ENCODE measurements around the gene RSKR. TPM values are rescaled to one million over a fixed set of nuclear protein-coding genes. Genes with fewer than 3 reads are reported as not detected.
"Not testable (repeated sequence)": the region's sequence is repeated elsewhere in the genome, so short reads cannot be mapped to it uniquely, and the experiment has no call there.

RSKR gene, protein sequence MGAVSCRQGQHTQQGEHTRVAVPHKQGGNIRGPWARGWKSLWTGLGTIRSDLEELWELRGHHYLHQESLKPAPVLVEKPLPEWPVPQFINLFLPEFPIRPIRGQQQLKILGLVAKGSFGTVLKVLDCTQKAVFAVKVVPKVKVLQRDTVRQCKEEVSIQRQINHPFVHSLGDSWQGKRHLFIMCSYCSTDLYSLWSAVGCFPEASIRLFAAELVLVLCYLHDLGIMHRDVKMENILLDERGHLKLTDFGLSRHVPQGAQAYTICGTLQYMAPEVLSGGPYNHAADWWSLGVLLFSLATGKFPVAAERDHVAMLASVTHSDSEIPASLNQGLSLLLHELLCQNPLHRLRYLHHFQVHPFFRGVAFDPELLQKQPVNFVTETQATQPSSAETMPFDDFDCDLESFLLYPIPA
- total RNA-seq, result 10 to 100 TPM; 25.5 to 36.3 TPM

DNA sequence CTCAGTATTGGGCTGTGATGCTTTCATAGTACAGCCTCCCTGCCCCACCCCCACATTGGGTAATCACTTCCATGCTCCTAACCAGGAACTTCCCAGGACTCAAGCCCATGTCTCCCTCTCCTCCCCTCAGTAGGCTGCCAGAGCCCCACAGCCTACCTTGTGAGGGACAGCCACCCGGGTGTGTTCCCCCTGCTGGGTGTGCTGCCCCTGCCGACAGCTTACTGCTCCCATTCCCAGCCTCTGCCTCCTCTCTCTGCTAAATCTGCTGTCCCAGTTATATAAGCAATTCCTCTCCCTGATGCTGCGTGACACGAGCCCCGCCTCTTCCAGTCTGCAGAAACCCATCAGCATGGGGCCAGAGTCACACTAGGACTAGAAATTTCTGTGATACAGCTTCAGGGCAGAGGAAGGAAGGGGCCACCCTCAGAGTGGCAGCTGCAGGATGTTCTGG lies at the start of gene RSKR:
RSKR (minus strand) TSS at position 255 of the 451 bp plus-strand sequence; CDS start at position 231, 24 bp downstream.
- ATAC-seq (replicated peaks), result no peak
- Mint-ChIP-seq H3K4me3 (no peak within 1 kb of the TSS), H3K27ac (peak within 1 kb of the TSS; percentile 43), H3K27me3 (no peaks in the 10 kb centered on the region), H3K4me1 (no peaks in the 10 kb centered on the region), H3K36me3 (ENCODE audit: low read depth) (peaks cover 98% of the 10 kb centered on the region), H3K9me3 (no peaks in the 10 kb centered on the region)

DNA sequence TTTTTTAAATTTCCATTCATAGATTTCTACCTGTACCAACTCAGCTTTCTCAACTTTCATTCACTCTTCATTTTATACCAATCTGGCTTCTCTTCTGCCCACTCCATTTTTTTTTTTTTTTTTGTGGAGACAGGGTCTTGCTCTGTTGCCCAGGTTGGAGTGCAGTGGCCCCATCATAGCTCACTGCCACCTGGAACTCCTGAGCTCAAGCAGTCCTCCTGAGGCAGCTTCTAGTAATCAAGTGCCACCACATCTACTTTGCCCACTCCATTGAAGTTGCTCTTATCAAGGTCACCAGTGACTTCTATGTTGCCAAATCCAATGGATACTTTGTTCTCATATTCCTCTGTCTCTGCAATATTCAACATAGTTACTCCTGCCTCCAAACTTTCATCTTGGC lies 49.7 kb upstream of the RSKR start:
- Mint-ChIP-seq H3K27ac (peak overlapping the region; percentile 98), H3K4me1 (peaks cover 52% of the 10 kb centered on the region), H3K27me3 (no peaks in the 10 kb centered on the region), H3K9me3 (no peaks in the 10 kb centered on the region), H3K36me3 (ENCODE audit: low read depth) (peaks cover 80% of the 10 kb centered on the region), H3K4me3 (peak overlapping the region; percentile 94)
- ATAC-seq (replicated peaks), result no peak

DNA sequence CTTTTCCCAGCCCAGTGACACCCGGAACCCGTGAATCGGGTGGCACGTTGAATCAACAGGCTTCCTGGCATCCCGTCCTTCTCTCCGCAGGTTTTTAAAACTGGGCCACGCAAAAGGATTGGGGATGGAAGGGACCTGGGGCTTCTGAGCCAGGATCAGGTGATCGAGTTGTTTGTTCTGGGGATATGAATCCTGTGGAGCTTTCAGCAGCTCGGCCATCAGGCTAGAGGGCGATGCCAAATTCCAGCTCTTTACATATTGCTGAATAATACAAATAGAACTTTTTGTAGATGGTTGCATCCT lies 48.5 kb upstream of the RSKR start:
- no peaks in the 10 kb centered on the region for H3K9me3 Mint-ChIP-seq
- H3K4me3 Mint-ChIP-seq, result peak overlapping the region; percentile 94
- H3K36me3 Mint-ChIP-seq (ENCODE audit: low read depth), result peaks cover 79% of the 10 kb centered on the region
- no peak for ATAC-seq (replicated peaks)
- H3K4me1 Mint-ChIP-seq, result peaks cover 47% of the 10 kb centered on the region
- H3K27me3 Mint-ChIP-seq, result no peaks in the 10 kb centered on the region
- peak overlapping the region; percentile 98 for H3K27ac Mint-ChIP-seq

DNA sequence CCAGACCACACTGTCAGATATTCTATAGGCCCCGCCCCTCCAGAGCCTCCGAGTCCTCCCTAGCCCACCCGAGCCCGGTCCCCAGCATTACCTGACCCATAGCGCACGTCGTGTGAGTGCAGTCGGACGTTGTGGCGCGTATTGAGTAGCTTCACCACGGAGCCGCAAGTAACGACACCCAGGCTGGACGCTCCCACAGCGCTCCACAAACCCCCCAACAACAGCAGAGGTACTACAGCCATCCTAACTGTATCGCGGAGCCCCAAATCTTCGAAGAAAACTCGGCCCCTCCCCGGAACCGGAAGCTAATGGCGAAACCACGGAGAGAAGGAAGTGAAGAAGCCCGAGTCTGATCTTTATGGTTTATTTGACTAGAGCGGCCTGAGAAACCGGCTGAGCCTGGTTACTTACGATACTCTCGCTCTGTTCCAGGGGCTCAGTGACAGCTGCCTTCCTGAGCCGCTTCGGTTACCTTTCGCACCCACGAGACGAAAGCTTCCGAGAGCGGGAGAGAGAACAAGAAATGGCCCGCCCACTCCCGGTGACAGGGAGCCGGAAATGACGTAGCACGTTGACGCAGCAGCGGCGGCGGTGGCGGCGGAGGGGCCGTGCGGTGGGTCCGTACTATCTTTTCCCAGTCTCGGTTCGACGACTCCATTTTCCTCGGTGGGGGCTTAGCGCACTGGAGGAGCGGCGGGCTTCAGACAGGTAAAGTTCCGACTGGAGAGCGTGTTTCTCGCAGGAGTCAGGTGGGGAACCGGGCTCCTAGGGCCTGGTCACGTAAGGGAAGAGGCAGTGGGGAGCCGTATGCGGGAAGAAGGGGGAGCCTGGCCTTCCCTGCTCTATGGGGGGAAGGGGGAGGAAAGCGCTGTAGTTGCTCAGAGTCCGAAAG lies 47.9 kb upstream of the RSKR start, which contains the start of the genes SDF2 and SUPT6H:
SDF2 (minus strand) TSS at position 272 of the 892 bp plus-strand sequence; CDS start at position 242, 30 bp downstream.
SUPT6H (plus strand) TSS at position 571 of the 892 bp plus-strand sequence. CDS start 11,197 bp downstream, outside the sequence.
- no peaks in the 10 kb centered on the region for H3K27me3 Mint-ChIP-seq
- peaks cover 46% of the 10 kb centered on the region for H3K4me1 Mint-ChIP-seq
- peak; percentile 92 for ATAC-seq (replicated peaks)
- peak within 1 kb of the TSS; percentile 94 for H3K4me3 Mint-ChIP-seq
- no peaks in the 10 kb centered on the region for H3K9me3 Mint-ChIP-seq
- peak within 1 kb of the TSS; percentile 98 for H3K27ac Mint-ChIP-seq
- H3K36me3 Mint-ChIP-seq (ENCODE audit: low read depth), result peaks cover 77% of the 10 kb centered on the region

DNA sequence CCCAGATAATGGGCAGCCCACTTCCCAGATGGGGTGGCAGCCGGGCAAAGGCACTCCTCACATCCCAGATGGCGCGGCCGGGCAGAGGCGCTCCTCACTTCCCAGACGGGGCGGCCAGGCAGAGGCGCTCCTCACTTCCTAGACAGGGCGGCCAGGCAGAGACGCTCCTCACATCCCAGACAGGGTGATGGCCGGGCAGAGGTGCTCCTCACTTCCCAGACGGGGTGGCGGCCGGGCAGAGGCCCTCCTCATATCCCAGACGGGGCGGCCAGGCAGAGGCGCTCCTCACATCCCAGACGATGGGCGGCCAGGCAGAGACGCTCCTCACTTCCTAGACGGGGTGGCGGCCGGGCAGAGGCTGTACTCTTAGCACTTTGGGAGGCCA lies 45.5 kb upstream of the RSKR start:
- not testable (repeated sequence) for H3K27me3 Mint-ChIP-seq; ATAC-seq (replicated peaks); H3K9me3 Mint-ChIP-seq; H3K27ac Mint-ChIP-seq
- peak overlapping the region; percentile 94 for H3K4me3 Mint-ChIP-seq
- H3K4me1 Mint-ChIP-seq, result peaks cover 36% of the 10 kb centered on the region
- peaks cover 70% of the 10 kb centered on the region for H3K36me3 Mint-ChIP-seq (ENCODE audit: low read depth)

DNA sequence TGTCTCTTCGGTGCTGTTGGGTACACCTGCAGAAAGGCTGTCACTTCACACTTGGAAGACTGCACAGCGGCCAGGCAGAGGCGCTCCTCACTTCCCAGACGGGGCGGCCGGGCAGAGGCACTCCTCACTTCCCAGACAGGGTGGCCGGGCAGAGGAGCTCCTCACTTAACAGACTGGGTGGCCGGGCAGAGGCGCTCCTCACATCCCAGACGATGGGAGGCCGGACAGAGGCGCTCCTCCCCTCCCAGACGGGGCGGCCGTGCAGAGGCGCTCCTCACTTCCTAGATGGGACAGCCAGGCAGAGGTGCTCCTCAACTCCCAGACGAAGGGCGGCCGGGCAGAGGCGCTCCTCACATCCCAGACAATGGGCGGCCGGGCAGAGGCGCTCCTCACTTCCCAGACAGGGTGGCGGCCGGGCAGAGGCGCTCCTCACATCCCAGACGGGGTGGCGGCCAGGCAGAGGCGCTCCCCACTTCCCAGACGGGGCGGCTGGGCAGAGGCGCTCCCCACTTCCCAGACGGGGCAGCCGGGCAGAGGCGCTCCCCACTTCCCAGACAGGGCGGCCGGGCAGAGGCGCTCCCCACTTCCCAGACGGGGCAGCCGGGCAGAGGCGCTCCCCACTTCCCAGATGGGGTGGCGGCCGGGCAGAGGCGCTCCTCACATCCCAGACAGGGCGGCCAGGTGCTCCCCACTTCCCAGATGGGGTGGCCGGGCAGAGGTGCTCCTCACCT lies 44.9 kb upstream of the RSKR start:
- not testable (repeated sequence) for H3K9me3 Mint-ChIP-seq; H3K4me3 Mint-ChIP-seq; H3K27me3 Mint-ChIP-seq; ATAC-seq (replicated peaks); H3K27ac Mint-ChIP-seq
- Mint-ChIP-seq H3K4me1 (peaks cover 32% of the 10 kb centered on the region), H3K36me3 (ENCODE audit: low read depth) (peaks cover 70% of the 10 kb centered on the region)

DNA sequence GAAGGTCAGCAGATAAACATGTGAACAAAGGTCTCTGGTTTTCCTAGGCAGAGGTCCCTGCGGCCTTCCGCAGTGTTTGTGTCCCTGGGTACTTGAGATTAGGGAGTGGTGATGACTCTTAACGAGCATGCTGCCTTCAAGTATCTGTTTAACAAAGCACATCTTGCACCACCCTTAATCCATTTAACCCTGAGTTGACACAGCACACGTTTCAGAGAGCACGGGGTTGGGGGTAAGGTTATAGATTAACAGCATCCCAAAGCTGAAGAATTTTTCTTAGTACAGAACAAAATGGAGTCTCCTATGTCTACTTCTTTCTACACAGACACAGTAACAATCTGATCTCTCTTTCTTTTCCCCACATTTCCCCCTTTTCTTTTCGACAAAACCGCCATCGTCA lies 44.4 kb upstream of the RSKR start:
- H3K36me3 Mint-ChIP-seq (ENCODE audit: low read depth), result peaks cover 70% of the 10 kb centered on the region
- not testable (repeated sequence) for H3K27ac Mint-ChIP-seq; H3K27me3 Mint-ChIP-seq; H3K9me3 Mint-ChIP-seq; H3K4me3 Mint-ChIP-seq; ATAC-seq (replicated peaks)
- H3K4me1 Mint-ChIP-seq, result peaks cover 26% of the 10 kb centered on the region

DNA sequence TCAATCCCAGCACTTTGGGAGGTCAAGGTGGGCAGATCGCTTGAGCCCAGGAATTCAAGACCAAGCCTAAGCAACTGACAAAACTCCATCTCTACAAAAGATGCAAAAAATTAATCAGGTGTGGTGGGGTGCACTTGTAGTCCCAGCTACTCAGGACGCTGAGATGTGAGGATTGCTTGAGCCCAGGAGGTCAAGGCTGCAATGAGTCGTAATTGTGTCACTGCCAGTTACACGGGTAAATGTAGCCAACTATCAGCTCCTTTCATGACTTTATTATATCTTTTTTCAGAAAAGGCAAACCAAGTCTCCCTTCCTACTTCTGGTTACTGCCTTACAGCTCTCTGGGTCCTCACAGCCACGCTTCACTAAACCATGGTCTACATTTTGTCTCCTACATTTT lies 43.8 kb upstream of the RSKR start:
- H3K4me3 Mint-ChIP-seq, result no peak overlapping the region
- H3K27me3 Mint-ChIP-seq, result no peaks in the 10 kb centered on the region
- H3K36me3 Mint-ChIP-seq (ENCODE audit: low read depth), result peaks cover 70% of the 10 kb centered on the region
- H3K27ac Mint-ChIP-seq, result no peak overlapping the region
- ATAC-seq (replicated peaks), result no peak
- H3K4me1 Mint-ChIP-seq, result peaks cover 24% of the 10 kb centered on the region
- H3K9me3 Mint-ChIP-seq, result no peaks in the 10 kb centered on the region

DNA sequence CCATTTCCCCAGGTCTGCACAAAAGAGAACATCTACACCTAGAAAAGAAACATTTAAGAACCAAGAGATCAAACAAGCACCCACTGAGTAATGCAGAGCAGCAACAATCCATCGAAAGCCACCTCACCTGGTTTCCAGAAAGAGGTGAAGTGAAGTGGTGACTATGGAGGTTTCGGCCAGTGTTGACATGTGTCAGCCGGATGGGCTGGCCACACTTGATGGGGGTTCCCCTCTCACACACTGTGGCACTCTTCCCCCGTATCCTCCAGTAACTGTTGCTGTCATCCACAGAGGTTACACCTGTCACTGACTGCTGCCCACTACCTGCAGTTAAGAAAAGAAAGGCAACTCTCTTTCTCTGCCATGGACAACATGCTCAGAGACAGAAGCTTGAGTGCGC lies 41.2 kb upstream of the RSKR start:
- Mint-ChIP-seq H3K36me3 (ENCODE audit: low read depth) (peaks cover 71% of the 10 kb centered on the region), H3K27ac (peak overlapping the region; percentile 21), H3K9me3 (no peaks in the 10 kb centered on the region), H3K4me3 (no peak overlapping the region), H3K4me1 (peaks cover 18% of the 10 kb centered on the region), H3K27me3 (no peaks in the 10 kb centered on the region)
- ATAC-seq (replicated peaks), result peak; percentile 90

DNA sequence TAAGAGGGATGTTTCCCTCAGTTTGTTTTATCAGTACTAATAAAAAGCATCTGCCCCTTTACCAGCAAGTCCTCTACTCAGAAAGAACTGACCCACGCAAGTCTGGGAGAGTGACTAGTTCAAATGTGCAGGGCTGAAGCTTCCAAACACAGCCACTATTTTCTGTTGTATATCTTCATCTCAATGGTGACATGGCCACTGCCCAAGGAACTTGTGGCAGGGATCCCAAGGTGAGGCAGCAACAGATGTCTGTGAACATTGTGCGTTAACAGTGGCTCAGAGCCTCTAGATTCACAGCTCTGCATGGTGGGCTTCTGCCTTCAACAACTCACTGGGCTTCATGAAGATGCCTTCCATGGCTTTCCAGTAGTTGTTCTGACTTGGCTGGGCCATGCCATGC lies 34.7 kb upstream of the RSKR start:
- peaks cover 57% of the 10 kb centered on the region for H3K36me3 Mint-ChIP-seq (ENCODE audit: low read depth)
- no peaks in the 10 kb centered on the region for H3K27me3 Mint-ChIP-seq
- H3K9me3 Mint-ChIP-seq, result no peaks in the 10 kb centered on the region
- peak overlapping the region; percentile 42 for H3K27ac Mint-ChIP-seq
- no peak for ATAC-seq (replicated peaks)
- no peak overlapping the region for H3K4me3 Mint-ChIP-seq
- H3K4me1 Mint-ChIP-seq, result peaks cover 24% of the 10 kb centered on the region

DNA sequence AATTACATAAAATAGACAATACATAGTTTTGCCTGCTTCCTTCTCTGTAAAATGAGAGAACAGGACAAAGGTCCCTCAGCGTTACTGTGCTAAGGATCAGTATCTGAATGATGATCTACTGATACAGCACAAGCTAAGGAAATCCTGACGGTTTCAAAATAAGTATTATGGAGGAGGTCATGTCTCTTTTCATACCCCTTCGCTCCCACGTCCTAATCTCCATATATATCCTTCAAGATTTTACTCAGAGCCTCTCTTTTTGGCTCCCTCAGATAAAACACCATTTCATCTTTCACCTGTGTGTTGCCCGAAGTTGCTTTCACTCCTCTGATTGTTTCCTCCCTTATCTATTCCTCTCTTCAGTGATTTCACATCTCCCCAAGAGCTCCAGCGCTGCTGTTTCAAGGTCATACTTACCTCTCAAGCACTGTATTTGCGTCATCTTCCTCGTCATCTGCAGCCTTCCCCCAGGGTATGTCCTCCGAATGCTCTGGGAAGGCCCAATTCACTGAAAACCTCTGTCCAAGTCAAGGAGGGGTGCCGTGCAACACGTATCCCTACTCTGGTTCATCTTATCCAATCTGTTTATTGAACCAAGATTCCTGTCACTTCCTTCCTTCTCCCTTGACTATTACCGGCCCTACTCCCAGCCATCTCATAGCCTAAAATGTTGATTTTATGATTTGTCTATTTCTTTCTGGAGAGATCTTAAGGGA lies 32.2 kb upstream of the RSKR start:
- Mint-ChIP-seq H3K9me3 (no peaks in the 10 kb centered on the region), H3K4me1 (peaks cover 30% of the 10 kb centered on the region), H3K27ac (peak overlapping the region; percentile 89), H3K36me3 (ENCODE audit: low read depth) (peaks cover 60% of the 10 kb centered on the region), H3K27me3 (no peaks in the 10 kb centered on the region), H3K4me3 (peak overlapping the region; percentile 98)
- no peak for ATAC-seq (replicated peaks)

DNA sequence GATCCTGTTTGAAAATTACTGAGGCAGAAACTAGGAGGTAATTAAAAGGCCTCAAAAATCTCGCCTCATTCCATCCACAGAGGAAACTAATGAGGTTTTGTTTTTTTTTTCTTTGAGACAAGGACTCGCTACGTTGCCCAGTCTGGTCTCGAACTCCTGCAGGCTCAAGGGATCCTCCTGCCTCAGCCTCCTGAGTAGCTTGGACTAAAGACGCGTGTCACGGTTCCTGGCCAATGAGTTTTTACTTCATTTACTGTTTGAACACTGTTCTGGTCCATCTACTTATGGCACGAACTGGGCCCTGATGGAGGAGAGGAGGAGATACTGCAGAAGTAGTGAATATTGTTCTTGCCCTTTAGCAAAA lies 31.6 kb upstream of the RSKR start:
- Mint-ChIP-seq H3K27me3 (no peaks in the 10 kb centered on the region), H3K9me3 (no peaks in the 10 kb centered on the region), H3K27ac (peak overlapping the region; percentile 89), H3K36me3 (ENCODE audit: low read depth) (peaks cover 60% of the 10 kb centered on the region), H3K4me1 (peaks cover 30% of the 10 kb centered on the region), H3K4me3 (peak overlapping the region; percentile 98)
- ATAC-seq (replicated peaks), result no peak

DNA sequence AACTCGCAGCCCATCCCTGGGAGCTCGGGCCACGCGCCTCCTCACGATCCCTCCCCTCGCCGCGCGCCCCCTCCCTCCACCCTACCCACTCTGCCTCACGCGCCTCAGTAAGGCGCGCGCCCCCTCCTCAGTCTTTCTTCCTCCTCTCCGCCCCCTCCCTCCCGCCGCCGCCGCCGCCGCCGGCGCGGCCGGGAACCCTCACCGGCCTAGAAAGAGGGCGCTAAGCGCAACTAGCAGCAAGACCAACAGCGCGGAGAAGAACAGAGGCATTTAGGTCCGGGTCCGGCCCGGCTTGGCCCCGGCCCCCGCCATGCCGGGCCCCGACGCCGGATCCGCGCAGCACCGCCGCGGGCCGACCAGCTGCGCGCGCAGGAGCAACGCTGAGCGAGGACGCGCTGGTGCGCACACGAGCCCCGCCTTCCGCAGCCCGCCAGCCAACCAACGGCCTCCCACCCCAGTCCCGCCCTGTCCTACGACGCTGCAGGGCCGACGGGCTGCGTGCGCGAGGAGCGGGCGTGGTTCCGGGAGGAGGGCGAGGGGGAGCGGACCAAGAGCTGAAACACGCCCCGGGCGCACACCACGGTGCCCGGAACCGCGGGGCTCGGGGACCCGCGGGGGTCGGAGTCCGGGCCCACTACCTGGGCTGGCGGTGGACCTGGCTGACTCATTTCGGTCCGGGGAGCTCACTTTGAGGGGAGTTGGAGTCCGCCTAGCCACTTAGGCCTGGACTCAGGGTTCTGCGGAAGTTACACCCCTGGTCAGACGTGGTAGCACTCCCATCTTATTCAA lies 31.0 kb upstream of the RSKR start, which contains the start of gene BLTP2:
BLTP2 (minus strand) TSS at position 372 of the 789 bp plus-strand sequence; CDS start at position 270, 102 bp downstream.
- H3K4me1 Mint-ChIP-seq, result peaks cover 30% of the 10 kb centered on the region
- H3K27ac Mint-ChIP-seq, result peak within 1 kb of the TSS; percentile 92
- no peaks in the 10 kb centered on the region for H3K27me3 Mint-ChIP-seq
- ATAC-seq (replicated peaks), result peak; percentile 99
- H3K4me3 Mint-ChIP-seq, result peak within 1 kb of the TSS; percentile 98
- H3K9me3 Mint-ChIP-seq, result no peaks in the 10 kb centered on the region
- peaks cover 66% of the 10 kb centered on the region for H3K36me3 Mint-ChIP-seq (ENCODE audit: low read depth)
